GM12873 (cell line): Measurements from ENCODE around the gene SGTA.

ENCODE experiments used
- CTCF ChIP-seq: IDR thresholded peaks from 2 replicates; pipeline ENCODE4 v1.5.1; 2012; ENCODE audit warnings: low read depth, mild to moderate bottlenecking, moderate library complexity, low read length, control low read depth; ENCODE audit not compliant: insufficient read depth; ENCODE audit errors: missing control alignments

SGTA gene

GRCh38 chr19:2726160-2726855 is 56.8 kb downstream of the SGTA start:
- no peak for TF ChIP-seq CTCF

DNA sequence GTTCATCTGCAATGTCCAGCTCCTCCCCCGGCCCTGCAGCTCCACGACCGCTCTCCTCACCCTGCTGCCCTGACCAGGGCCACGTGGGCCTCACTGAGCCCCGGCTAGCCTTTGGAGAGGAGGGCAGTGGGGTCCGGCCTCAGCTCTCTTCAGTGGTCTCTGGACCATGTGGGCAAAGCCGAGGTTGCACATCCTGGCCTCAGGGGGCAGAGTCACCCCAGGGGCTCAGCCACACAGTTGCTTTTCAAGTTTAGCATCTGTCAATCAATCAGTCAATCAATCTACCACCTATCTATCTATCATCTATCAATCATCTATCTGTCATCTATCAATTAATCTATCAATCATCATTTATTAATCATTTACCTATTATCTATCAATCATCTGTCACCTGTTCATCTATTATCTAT is 58.9 kb downstream of the SGTA start:
- peak; percentile 42 for TF ChIP-seq CTCF

- TF ChIP-seq CTCF = no peak
Measured at GRCh38 chr19:2723747-2724146, 59.3 kb downstream of the SGTA start.

- no peak for TF ChIP-seq CTCF
Measured at GRCh38 chr19:2723345-2723715, 59.7 kb downstream of the SGTA start.

GRCh38 chr19:2722541-2723344 is 60.3 kb downstream of the SGTA start:
- TF ChIP-seq CTCF = no peak

GRCh38 chr19:2721570-2722540 is 61.2 kb downstream of the SGTA start:
- TF ChIP-seq CTCF = no peak
